ENCODE measurements around the gene PPP1R9B. TPM values are rescaled to one million over a fixed set of nuclear protein-coding genes. Genes with fewer than 3 reads are reported as not detected.

Gene PPP1R9B
- total RNA-seq, 2 donors from 2014 or later, result 24.1 to 34.6 TPM

GRCh38 chr17:50093246-50093645 lies 57.2 kb downstream of the PPP1R9B start:
- WGBS, 2 experiments (ENCODE audit: insufficient coverage in 1 of 2, insufficient read length in 1 of 2), result 85 to 91% methylated on average over 3 of the region's 3 CpGs
- no peak for TF ChIP-seq CTCF (conservative IDR thresholded peaks at IDR 0.05)
- Histone ChIP-seq H3K27ac (ENCODE audit: low read depth, low read length) (no peak overlapping the region), H3K9me3 (ENCODE audit: control insufficient read depth, low read length) (no peaks in the 10 kb centered on the region), H3K4me1 (ENCODE audit: control insufficient read depth, insufficient read depth, low read length) (no peaks in the 10 kb centered on the region), H3K9ac (ENCODE audit: extremely low read depth, low read length, poor library complexity, severe bottlenecking) (no peak overlapping the region), H3K4me3 (ENCODE audit: low read length) (no peak overlapping the region), H3K36me3 (ENCODE audit: control insufficient read depth, insufficient read depth, low read length) (peaks cover 5% of the 10 kb centered on the region), H3K27me3 (ENCODE audit: control insufficient read depth, insufficient read depth, low read length, poor library complexity, severe bottlenecking) (no peaks in the 10 kb centered on the region)
- peaks cover 15% of the 10 kb centered on the region for H3K27me3 Mint-ChIP-seq (ENCODE audit: insufficient read depth)
- H3K4me1 Mint-ChIP-seq, result peaks cover 12% of the 10 kb centered on the region
- DNase-seq, result no peak
- peaks cover 2% of the 10 kb centered on the region for H3K36me3 Mint-ChIP-seq (ENCODE audit: low read depth)
- H3K27ac Mint-ChIP-seq, result no peak overlapping the region
- H3K9me3 Mint-ChIP-seq, result no peaks in the 10 kb centered on the region
- no peak overlapping the region for H3K4me3 Mint-ChIP-seq

GRCh38 chr17:50091918-50092285 lies 58.6 kb downstream of the PPP1R9B start:
- 83 to 96% methylated on average over 1 to 2 of the region's 2 CpGs for WGBS, 2 experiments (ENCODE audit: insufficient coverage in 1 of 2, insufficient read length in 1 of 2)
- TF ChIP-seq CTCF (conservative IDR thresholded peaks at IDR 0.05), result no peak

GRCh38 chr17:50090971-50091917 lies 59.2 kb downstream of the PPP1R9B start:
- Mint-ChIP-seq H3K9me3 (no peaks in the 10 kb centered on the region), H3K4me1 (peaks cover 12% of the 10 kb centered on the region), H3K27me3 (ENCODE audit: insufficient read depth) (peaks cover 15% of the 10 kb centered on the region), H3K36me3 (ENCODE audit: low read depth) (no peaks in the 10 kb centered on the region), H3K27ac (no peak overlapping the region), H3K4me3 (no peak overlapping the region)
- no peak for DNase-seq
- 86 to 87% methylated on average over 12 to 15 of the region's 15 CpGs for WGBS, 2 experiments (ENCODE audit: insufficient coverage in 1 of 2, insufficient read length in 1 of 2)
- Histone ChIP-seq H3K27me3 (ENCODE audit: control insufficient read depth, insufficient read depth, low read length, poor library complexity, severe bottlenecking) (no peaks in the 10 kb centered on the region), H3K4me1 (ENCODE audit: control insufficient read depth, insufficient read depth, low read length) (no peaks in the 10 kb centered on the region), H3K9ac (ENCODE audit: extremely low read depth, low read length, poor library complexity, severe bottlenecking) (no peak overlapping the region), H3K9me3 (ENCODE audit: control insufficient read depth, low read length) (no peaks in the 10 kb centered on the region), H3K36me3 (ENCODE audit: control insufficient read depth, insufficient read depth, low read length) (no peaks in the 10 kb centered on the region), H3K27ac (ENCODE audit: low read depth, low read length) (no peak overlapping the region), H3K4me3 (ENCODE audit: low read length) (no peak overlapping the region)
- TF ChIP-seq CTCF (conservative IDR thresholded peaks at IDR 0.05), result no peak

More at GRCh38 chr17:50091918-50092285, 58.6 kb downstream of the PPP1R9B start:
- Mint-ChIP-seq H3K4me1 (peaks cover 12% of the 10 kb centered on the region), H3K9me3 (no peaks in the 10 kb centered on the region), H3K36me3 (ENCODE audit: low read depth) (no peaks in the 10 kb centered on the region), H3K27ac (no peak overlapping the region), H3K4me3 (no peak overlapping the region), H3K27me3 (ENCODE audit: insufficient read depth) (peaks cover 15% of the 10 kb centered on the region)
- H3K27ac ChIP-seq (ENCODE audit: low read depth, low read length), result no peak overlapping the region
- no peaks in the 10 kb centered on the region for H3K36me3 ChIP-seq (ENCODE audit: control insufficient read depth, insufficient read depth, low read length)
- H3K4me3 ChIP-seq (ENCODE audit: low read length), result no peak overlapping the region
- DNase-seq, result no peak
- no peaks in the 10 kb centered on the region for H3K4me1 ChIP-seq (ENCODE audit: control insufficient read depth, insufficient read depth, low read length)
- H3K9me3 ChIP-seq (ENCODE audit: control insufficient read depth, low read length), result no peaks in the 10 kb centered on the region
- no peak overlapping the region for H3K9ac ChIP-seq (ENCODE audit: extremely low read depth, low read length, poor library complexity, severe bottlenecking)
- no peaks in the 10 kb centered on the region for H3K27me3 ChIP-seq (ENCODE audit: control insufficient read depth, insufficient read depth, low read length, poor library complexity, severe bottlenecking)
